Nephron (organoid): ENCODE data around the gene PRPF40A.

Experiments
- H3K27ac Mint-ChIP-seq, 3 experiments: 2 replicates each; pipeline ENCODE4 v1.8.0; 2020; ENCODE audit warnings: mixed read lengths in 3 of 3, mild to moderate bottlenecking in 2 of 3, moderate library complexity in 1 of 3
- H3K27me3 Mint-ChIP-seq: 2 replicates; pipeline ENCODE4 v1.8.0; 2021; ENCODE audit warnings: low read depth, mild to moderate bottlenecking, moderate library complexity, mixed read lengths
- H3K36me3 Mint-ChIP-seq: 2 replicates; pipeline ENCODE4 v1.8.0; 2020; ENCODE audit warnings: low read depth, mixed read lengths
- H3K4me1 Mint-ChIP-seq: 2 replicates; pipeline ENCODE4 v1.8.0; 2020; ENCODE audit warnings: mixed read lengths
- H3K4me3 Mint-ChIP-seq, 3 experiments: 2 replicates each; pipeline ENCODE4 v1.8.0; 2020; ENCODE audit warnings: mild to moderate bottlenecking in 3 of 3, mixed read lengths in 3 of 3, moderate library complexity in 2 of 3
- H3K9me3 Mint-ChIP-seq: 2 replicates; pipeline ENCODE4 v1.8.0; 2020; ENCODE audit warnings: mixed read lengths
- CTCF ChIP-seq, 3 experiments: fragments of 200-600 bp; sonication (generic); IDR thresholded peaks; one replicate each; pipeline ENCODE4 v1.5.0; 2021; ENCODE audit warnings: antibody characterized with exemption in 3 of 3; ENCODE audit not compliant: unreplicated experiment in 3 of 3

Gene PRPF40A

GRCh38 chr2:152651834-152652233 is 65.4 kb downstream of the PRPF40A start:
- no peak overlapping the region for H3K27ac Mint-ChIP-seq
- no peaks in the 10 kb centered on the region for H3K27me3 Mint-ChIP-seq
- peaks cover 9% of the 10 kb centered on the region for H3K4me1 Mint-ChIP-seq
- peaks cover 28% of the 10 kb centered on the region for H3K36me3 Mint-ChIP-seq
- no peak overlapping the region for H3K4me3 Mint-ChIP-seq
- no peak for TF ChIP-seq CTCF (IDR thresholded peaks at IDR 0.05; ENCODE audit: unreplicated experiment in 3 of 3)
- H3K9me3 Mint-ChIP-seq, result no peaks in the 10 kb centered on the region

GRCh38 chr2:152650768-152651371 is 66.4 kb downstream of the PRPF40A start:
- Mint-ChIP-seq H3K9me3 (no peaks in the 10 kb centered on the region), H3K4me1 (peaks cover 11% of the 10 kb centered on the region), H3K36me3 (peaks cover 23% of the 10 kb centered on the region), H3K27ac (no peak overlapping the region), H3K27me3 (no peaks in the 10 kb centered on the region), H3K4me3 (no peak overlapping the region)
- TF ChIP-seq CTCF (IDR thresholded peaks at IDR 0.05; ENCODE audit: unreplicated experiment in 3 of 3), result no peak

- Mint-ChIP-seq H3K4me1 (peaks cover 11% of the 10 kb centered on the region), H3K27me3 (no peaks in the 10 kb centered on the region), H3K27ac (peak overlapping the region in 1 of 3 experiments; percentile 45), H3K9me3 (no peaks in the 10 kb centered on the region), H3K36me3 (peaks cover 28% of the 10 kb centered on the region), H3K4me3 (no peak overlapping the region)
- no peak for TF ChIP-seq CTCF (IDR thresholded peaks at IDR 0.05; ENCODE audit: unreplicated experiment in 3 of 3)
These were observed 67.3 kb downstream of the PRPF40A start for GRCh38 chr2:152649997-152650396.

- no peaks in the 10 kb centered on the region for H3K9me3 Mint-ChIP-seq
- H3K27ac Mint-ChIP-seq, result peak overlapping the region in 2 of 3 experiments; percentile 70 to 90
- TF ChIP-seq CTCF (IDR thresholded peaks at IDR 0.05; ENCODE audit: unreplicated experiment in 3 of 3), result peak in 2 of 3 experiments; percentile 32 to 44
- no peaks in the 10 kb centered on the region for H3K27me3 Mint-ChIP-seq
- H3K4me3 Mint-ChIP-seq, result no peak overlapping the region
- H3K36me3 Mint-ChIP-seq, result peaks cover 36% of the 10 kb centered on the region
- peaks cover 11% of the 10 kb centered on the region for H3K4me1 Mint-ChIP-seq
These were observed 68.9 kb downstream of the PRPF40A start for GRCh38 chr2:152648336-152648735.

- Mint-ChIP-seq H3K9me3 (no peaks in the 10 kb centered on the region), H3K36me3 (peaks cover 41% of the 10 kb centered on the region), H3K27ac (peak overlapping the region; percentile 70 to 90 (median 86)), H3K4me3 (no peak overlapping the region), H3K27me3 (no peaks in the 10 kb centered on the region), H3K4me1 (peaks cover 11% of the 10 kb centered on the region)
- TF ChIP-seq CTCF (IDR thresholded peaks at IDR 0.05; ENCODE audit: unreplicated experiment in 3 of 3), result no peak
These were observed 69.7 kb downstream of the PRPF40A start for GRCh38 chr2:152647552-152647951.

GRCh38 chr2:152646775-152647174 is 70.5 kb downstream of the PRPF40A start:
- Mint-ChIP-seq H3K27me3 (no peaks in the 10 kb centered on the region), H3K4me1 (peaks cover 11% of the 10 kb centered on the region), H3K9me3 (no peaks in the 10 kb centered on the region), H3K36me3 (peaks cover 48% of the 10 kb centered on the region), H3K4me3 (no peak overlapping the region), H3K27ac (peak overlapping the region; percentile 70 to 86 (median 71))
- TF ChIP-seq CTCF (IDR thresholded peaks at IDR 0.05; ENCODE audit: unreplicated experiment in 3 of 3), result no peak
